IMR-90 (cell line): ENCODE data around the gene GALM.

Experiments
- CTCF ChIP-seq: conservative IDR thresholded peaks from 2 replicates; pipeline ENCODE4 v1.5.1; 2012; ENCODE audit warnings: mild to moderate bottlenecking, low read depth, low read length, improper control_type of control experiment
- TF ChIP-seq, protein P1 (sequence below): fragments of 150-350 bp; IDR thresholded peaks from 2 replicates; pipeline ENCODE4 v1.6.1; 2016; ENCODE audit warnings: low read depth, mild to moderate bottlenecking, low read length, moderate library complexity, borderline replicate concordance

DNA sequence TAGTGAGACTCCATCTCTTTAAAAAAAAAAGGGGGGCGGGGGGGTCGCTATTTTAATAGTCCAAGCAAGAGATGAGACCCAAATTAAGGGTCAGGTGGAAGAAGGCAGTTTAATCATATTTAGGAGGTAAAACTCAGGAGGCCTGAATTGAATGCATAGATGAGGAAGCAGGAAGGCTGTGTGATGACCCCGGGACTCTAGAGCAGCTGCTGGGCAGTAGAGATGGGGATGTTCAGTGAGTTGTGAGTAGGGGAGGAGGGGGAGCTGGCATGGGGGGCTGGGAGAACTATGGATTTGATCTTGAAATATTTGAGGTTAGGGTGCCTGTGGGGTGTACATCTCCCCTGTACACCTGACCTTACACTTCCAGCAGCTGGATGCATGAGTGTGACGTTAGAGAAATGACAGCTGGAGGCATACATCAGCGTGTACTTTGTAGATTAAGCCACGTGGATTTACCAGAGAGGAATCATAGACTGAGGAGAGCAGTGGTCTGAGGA is 41.0 kb downstream of the GALM start:
- TF ChIP-seq, protein P1, sequence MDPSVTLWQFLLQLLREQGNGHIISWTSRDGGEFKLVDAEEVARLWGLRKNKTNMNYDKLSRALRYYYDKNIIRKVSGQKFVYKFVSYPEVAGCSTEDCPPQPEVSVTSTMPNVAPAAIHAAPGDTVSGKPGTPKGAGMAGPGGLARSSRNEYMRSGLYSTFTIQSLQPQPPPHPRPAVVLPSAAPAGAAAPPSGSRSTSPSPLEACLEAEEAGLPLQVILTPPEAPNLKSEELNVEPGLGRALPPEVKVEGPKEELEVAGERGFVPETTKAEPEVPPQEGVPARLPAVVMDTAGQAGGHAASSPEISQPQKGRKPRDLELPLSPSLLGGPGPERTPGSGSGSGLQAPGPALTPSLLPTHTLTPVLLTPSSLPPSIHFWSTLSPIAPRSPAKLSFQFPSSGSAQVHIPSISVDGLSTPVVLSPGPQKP, result no peak
- TF ChIP-seq CTCF, result no peak
